ENCODE results near the gene SLC2A1. TPM values are rescaled to one million over a fixed set of nuclear protein-coding genes. Genes with fewer than 3 reads are reported as not detected.
"Not testable (repeated sequence)": the region's sequence is repeated elsewhere in the genome, so short reads cannot be mapped to it uniquely, and the experiment has no call there.

Gene SLC2A1
- total RNA-seq, 1 experiment from 2014 or later: 245 TPM

GRCh38 chr1:42921769-42922168, 36.9 kb downstream of the SLC2A1 start:
- no peak for TF ChIP-seq CTCF (conservative IDR thresholded peaks at IDR 0.05; ENCODE audit: low read depth, low read length)
- TF ChIP-seq EZH2phosphoT487 (IDR thresholded peaks at IDR 0.05; ENCODE audit: borderline replicate concordance, low read length): no peak
- no peak for TF ChIP-seq EZH2 (IDR thresholded peaks at IDR 0.05; ENCODE audit: low read length, unreplicated experiment)
- no peaks in the 10 kb centered on the region for H3K9me3 ChIP-seq (ENCODE audit: low read length)
- H3K4me3 ChIP-seq (ENCODE audit: low read length): no peak overlapping the region
- H3F3A ChIP-seq (ENCODE audit: low read length, unreplicated experiment): peaks cover 14% of the 10 kb centered on the region
- CTCF ChIA-PET: interaction anchor here (3.6 kb wide), 1 partner anchor 152 kb away, joined by 63 read pairs; no protein-coding TSS in a partner anchor
- H3K9me2 ChIP-seq (replicated peaks; ENCODE audit: low read length): no peaks in the 10 kb centered on the region
- no peak overlapping the region for H3K9ac ChIP-seq (ENCODE audit: low read length)
- POLR2A ChIA-PET (ENCODE audit: unreplicated experiment): no interaction called here
- H3K27ac ChIP-seq (ENCODE audit: low read length): no peak overlapping the region
- no peak for DNase-seq
- intact Hi-C loops (cut with micrococcal nuclease): loop anchor here (5.0 kb wide), 1 partner anchor 36 kb away; the partner anchor contains the start of gene SLC2A1
- BruUV-seq (replicated peaks): no TSS peak
- ATAC-seq: no peak
- H3K4me2 ChIP-seq (ENCODE audit: low read length): no peak overlapping the region
- no peaks in the 10 kb centered on the region for H4K20me1 ChIP-seq (ENCODE audit: low read length)
- H3K79me2 ChIP-seq (ENCODE audit: low read length): peaks cover 4% of the 10 kb centered on the region; the same call in 1 of the 2 replicates
- H3K27me3 ChIP-seq (ENCODE audit: low read length): no peaks in the 10 kb centered on the region
- peaks cover 16% of the 10 kb centered on the region for H3K36me3 ChIP-seq (ENCODE audit: low read depth, low read length)
- H2AFZ ChIP-seq (ENCODE audit: low read length): no peak overlapping the region
- H3K4me1 ChIP-seq (ENCODE audit: insufficient read depth, low read length): peaks cover 25% of the 10 kb centered on the region

- POLR2A ChIA-PET (ENCODE audit: unreplicated experiment): not testable (repeated sequence)
Measured at GRCh38 chr1:42919651-42920050, 39.0 kb downstream of the SLC2A1 start.

GRCh38 chr1:42917241-42917495, 41.5 kb downstream of the SLC2A1 start:
- H4K20me1 ChIP-seq (ENCODE audit: low read length): no peaks in the 10 kb centered on the region
- H3K4me1 ChIP-seq (ENCODE audit: insufficient read depth, low read length): no peaks in the 10 kb centered on the region
- no peaks in the 10 kb centered on the region for H3F3A ChIP-seq (ENCODE audit: low read length, unreplicated experiment)
- no peak overlapping the region for H2AFZ ChIP-seq (ENCODE audit: low read length)
- no peaks in the 10 kb centered on the region for H3K27me3 ChIP-seq (ENCODE audit: low read length)
- H3K4me2 ChIP-seq (ENCODE audit: low read length): no peak overlapping the region
- no peak overlapping the region for H3K4me3 ChIP-seq (ENCODE audit: low read length)
- no TSS peak for BruUV-seq (replicated peaks)
- no peak overlapping the region for H3K9ac ChIP-seq (ENCODE audit: low read length)
- ATAC-seq (no peak), DNase-seq (no peak)
- H3K27ac ChIP-seq (ENCODE audit: low read length): no peak overlapping the region
- POLR2A ChIA-PET (ENCODE audit: unreplicated experiment): no interaction called here
- CTCF ChIA-PET: interaction anchor here (0.8 kb wide), 1 partner anchor 157 kb away, joined by 5 read pairs; no protein-coding TSS in a partner anchor
- H3K79me2 ChIP-seq (ENCODE audit: low read length): no peaks in the 10 kb centered on the region
- TF ChIP-seq CTCF (conservative IDR thresholded peaks at IDR 0.05; ENCODE audit: low read depth, low read length): no peak
- no peak for TF ChIP-seq EZH2 (IDR thresholded peaks at IDR 0.05; ENCODE audit: low read length, unreplicated experiment)
- intact Hi-C loops (cut with micrococcal nuclease): no loop called here
- no peaks in the 10 kb centered on the region for H3K9me2 ChIP-seq (replicated peaks; ENCODE audit: low read length)
- 0 out of 2 replicates have a peak, but pooled peaks cover 6% of the 10 kb centered on the region for H3K9me3 ChIP-seq (ENCODE audit: low read length)
- H3K36me3 ChIP-seq (ENCODE audit: low read depth, low read length): no peaks in the 10 kb centered on the region

More at GRCh38 chr1:42919651-42920050, 39.0 kb downstream of the SLC2A1 start:
- H3K36me3 ChIP-seq (ENCODE audit: low read depth, low read length); CTCF ChIA-PET; H3K9ac ChIP-seq (ENCODE audit: low read length); H3F3A ChIP-seq (ENCODE audit: low read length, unreplicated experiment); H3K9me3 ChIP-seq (ENCODE audit: low read length); H3K4me2 ChIP-seq (ENCODE audit: low read length); H3K27me3 ChIP-seq (ENCODE audit: low read length); H2AFZ ChIP-seq (ENCODE audit: low read length); BruUV-seq (replicated peaks); H3K9me2 ChIP-seq (replicated peaks; ENCODE audit: low read length); ATAC-seq; H3K4me3 ChIP-seq (ENCODE audit: low read length); H3K79me2 ChIP-seq (ENCODE audit: low read length); DNase-seq; H3K27ac ChIP-seq (ENCODE audit: low read length); H4K20me1 ChIP-seq (ENCODE audit: low read length): not testable (repeated sequence)
- H3K4me1 ChIP-seq (ENCODE audit: insufficient read depth, low read length): peaks cover 13% of the 10 kb centered on the region
- intact Hi-C loops (cut with micrococcal nuclease): loop anchor here (5.0 kb wide), 1 partner anchor 38 kb away; the partner anchor contains the start of gene SLC2A1
